SU-DHL-6 (cell line): ENCODE results near the gene TARP.

Experiments used
- CTCF ChIP-seq: fragments of 200-600 bp; sonication (generic); IDR thresholded peaks from one replicate; pipeline ENCODE4 v1.5.1; 2017; ENCODE audit warnings: antibody characterized with exemption, mild to moderate bottlenecking, low read length, moderate library complexity; ENCODE audit not compliant: insufficient read depth, poor library complexity, severe bottlenecking
- EZH2phosphoT487 ChIP-seq: fragments of 200-600 bp; sonication (generic), shearing (Covaris generic); conservative IDR thresholded peaks from 2 replicates; pipeline ENCODE4 v1.6.1; 2018; ENCODE audit warnings: mild to moderate bottlenecking, antibody characterized with exemption, low read length, moderate library complexity, mixed read lengths

DNA sequence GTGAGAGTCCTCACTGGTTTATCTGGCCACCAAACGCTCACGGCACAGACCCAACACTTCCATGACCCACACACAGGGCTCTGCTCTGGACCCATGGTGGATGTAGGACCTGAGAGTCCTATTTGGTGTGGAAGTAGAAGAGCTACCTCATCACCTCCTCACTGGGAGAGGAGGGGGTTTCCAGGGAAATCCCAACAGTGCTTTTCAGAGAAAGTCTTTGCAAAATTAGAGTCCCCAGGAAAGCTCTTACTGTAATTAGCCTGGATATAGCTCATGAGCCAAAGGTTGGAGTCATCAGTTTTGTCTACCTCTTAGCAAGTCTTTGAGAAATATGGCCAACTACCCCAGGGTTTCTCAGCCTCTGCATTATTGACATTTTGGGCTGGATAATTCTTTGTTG is 34.7 kb upstream of the TARP start:
- TF ChIP-seq CTCF (no peak), EZH2phosphoT487 (no peak)
